OCI-LY3 (cell line): ENCODE measurements around the gene SMPD2.

Experiments
- H2AFZ ChIP-seq: fragments of 200-600, 300-600 bp; shearing (Covaris generic); 2 replicates; pipeline ENCODE4 v1.6.0; 2014; ENCODE audit warnings: antibody characterized with exemption, low read depth, low read length
- H3K27ac ChIP-seq: fragments of 200-600, 300-600 bp; sonication (generic); 2 replicates; pipeline ENCODE4 v1.5.1; 2014; ENCODE audit warnings: mild to moderate bottlenecking, low read length, moderate library complexity, mixed read lengths
- H3K27me3 ChIP-seq: fragments of 200-600, 300-600 bp; sonication (generic); 2 replicates; pipeline ENCODE4 v1.6.1; 2014; ENCODE audit warnings: low read depth, low read length, mixed read lengths
- H3K36me3 ChIP-seq: fragments of 200-600, 300-600 bp; sonication (generic); replicated peaks from 2 replicates; pipeline ENCODE3; 2014; ENCODE audit warnings: low read depth, low read length, mixed read lengths
- H3K4me1 ChIP-seq: fragments of 300-600, 200-600 bp; sonication (generic); 2 replicates; pipeline ENCODE4 v1.6.1; 2014; ENCODE audit warnings: low read length, mixed read lengths
- H3K4me2 ChIP-seq: fragments of 200-600, 300-600 bp; sonication (generic); 2 replicates; pipeline ENCODE4 v1.6.1; 2014; ENCODE audit warnings: low read length, mixed read lengths
- H3K4me3 ChIP-seq: fragments of 300-600, 200-600 bp; sonication (generic); 2 replicates; pipeline ENCODE4 v1.5.1; 2014; ENCODE audit warnings: antibody characterized with exemption, mild to moderate bottlenecking, low read length, moderate library complexity
- H3K79me2 ChIP-seq: fragments of 300-600, 200-600 bp; shearing (Covaris generic); 2 replicates; pipeline ENCODE4 v1.6.1; 2014; ENCODE audit warnings: mild to moderate bottlenecking, low read length, mixed read lengths
- H3K9ac ChIP-seq: fragments of 300-600, 200-600 bp; shearing (Covaris generic); 2 replicates; pipeline ENCODE4 v1.6.0; 2014; ENCODE audit warnings: mild to moderate bottlenecking, low read length, moderate library complexity
- H3K9me3 ChIP-seq: fragments of 200-600, 300-600 bp; shearing (Covaris generic); 2 replicates; pipeline ENCODE4 v1.6.1; 2014; ENCODE audit warnings: low read length, mixed read lengths; ENCODE audit not compliant: insufficient read depth
- H4K20me1 ChIP-seq: fragments of 200-600, 300-600 bp; sonication (generic); 2 replicates; pipeline ENCODE4 v1.6.1; 2016; ENCODE audit warnings: low read length, mixed read lengths; ENCODE audit not compliant: insufficient read depth
- EZH2phosphoT487 ChIP-seq: fragments of 200-600 bp; shearing (Covaris generic); IDR thresholded peaks from 2 replicates; pipeline ENCODE4 v1.6.1; 2018; ENCODE audit warnings: antibody characterized with exemption, mixed run types, low read depth
- TF ChIP-seq, protein P1 (sequence below): fragments of 200-600, 300-600 bp; sonication (generic); IDR thresholded peaks from 2 replicates; pipeline ENCODE4 v1.5.1; 2014; ENCODE audit warnings: antibody characterized with exemption, low read length, low read depth

SMPD2 gene

DNA sequence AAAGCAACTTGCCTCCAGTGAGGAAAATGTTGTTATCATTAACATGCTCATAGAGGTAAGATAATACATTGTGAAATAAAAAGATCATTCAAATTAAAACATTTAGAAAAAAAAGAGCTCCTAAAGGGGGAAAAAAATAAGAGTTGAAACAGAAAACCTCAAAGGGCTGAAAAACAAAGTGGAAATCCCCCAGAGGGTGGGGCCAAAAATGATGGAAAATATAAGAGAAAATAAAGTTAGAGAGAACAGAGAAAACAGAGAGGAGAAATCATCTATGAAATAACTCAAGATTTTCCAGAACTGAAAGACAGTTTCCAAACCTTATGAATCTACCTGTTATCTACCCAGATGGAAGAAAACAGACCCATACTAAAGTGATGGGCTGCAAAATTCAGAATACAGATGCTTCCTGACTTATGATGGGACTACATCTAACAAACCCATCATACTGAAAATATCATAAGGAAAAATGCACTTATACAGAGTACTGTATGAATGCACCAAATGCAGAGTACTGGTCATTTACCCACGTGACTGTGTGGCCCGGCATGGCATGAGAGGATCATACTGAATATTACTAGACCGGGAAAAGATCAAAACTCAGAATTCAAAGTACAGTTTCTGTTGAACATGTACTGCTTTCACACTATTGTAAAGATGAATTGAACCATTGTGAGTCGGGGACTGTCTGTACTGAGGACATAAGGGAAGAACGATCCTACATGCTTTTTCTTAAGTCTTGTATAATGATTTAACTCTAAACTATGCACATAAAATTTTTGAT lies 38.5 kb downstream of the SMPD2 start:
- Histone ChIP-seq H3K4me3 (peak overlapping the region; percentile 59), H3K36me3 (peaks cover 51% of the 10 kb centered on the region), H2AFZ (no peak overlapping the region)

DNA sequence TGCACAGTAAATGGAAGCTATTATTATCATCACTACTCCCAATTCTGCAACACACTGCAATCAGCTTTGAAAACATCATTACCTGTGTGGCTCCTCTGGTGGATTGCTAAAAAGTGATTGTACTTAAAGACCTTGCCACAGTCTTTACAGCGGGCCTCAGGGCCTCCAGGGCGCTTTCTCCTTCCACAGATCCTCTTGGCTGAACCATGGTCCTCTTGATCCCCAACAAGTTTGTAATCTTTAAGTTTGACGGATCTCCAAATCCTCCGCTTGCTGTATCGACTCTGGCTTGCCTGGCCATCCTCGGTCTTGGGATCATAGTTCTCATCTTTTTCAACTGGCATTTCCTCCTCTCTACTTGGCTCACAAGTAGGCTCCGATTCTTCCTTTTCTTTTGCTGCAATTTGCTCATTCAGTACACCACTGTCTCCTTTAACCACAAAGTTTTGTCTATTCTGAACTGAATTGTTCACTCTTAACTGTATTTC lies 40.5 kb downstream of the SMPD2 start:
- no peak overlapping the region for H3K4me3 ChIP-seq
- no peaks in the 10 kb centered on the region for H3K27me3 ChIP-seq
- H3K27ac ChIP-seq: no peak overlapping the region
- H3K9ac ChIP-seq: no peak overlapping the region
- H3K9me3 ChIP-seq: no peaks in the 10 kb centered on the region
- peaks cover 40% of the 10 kb centered on the region for H3K4me1 ChIP-seq
- H2AFZ ChIP-seq: no peak overlapping the region
- H3K79me2 ChIP-seq: peaks cover 68% of the 10 kb centered on the region
- H3K36me3 ChIP-seq: peaks cover 43% of the 10 kb centered on the region
- TF ChIP-seq EZH2phosphoT487: no peak
- TF ChIP-seq, protein P1, sequence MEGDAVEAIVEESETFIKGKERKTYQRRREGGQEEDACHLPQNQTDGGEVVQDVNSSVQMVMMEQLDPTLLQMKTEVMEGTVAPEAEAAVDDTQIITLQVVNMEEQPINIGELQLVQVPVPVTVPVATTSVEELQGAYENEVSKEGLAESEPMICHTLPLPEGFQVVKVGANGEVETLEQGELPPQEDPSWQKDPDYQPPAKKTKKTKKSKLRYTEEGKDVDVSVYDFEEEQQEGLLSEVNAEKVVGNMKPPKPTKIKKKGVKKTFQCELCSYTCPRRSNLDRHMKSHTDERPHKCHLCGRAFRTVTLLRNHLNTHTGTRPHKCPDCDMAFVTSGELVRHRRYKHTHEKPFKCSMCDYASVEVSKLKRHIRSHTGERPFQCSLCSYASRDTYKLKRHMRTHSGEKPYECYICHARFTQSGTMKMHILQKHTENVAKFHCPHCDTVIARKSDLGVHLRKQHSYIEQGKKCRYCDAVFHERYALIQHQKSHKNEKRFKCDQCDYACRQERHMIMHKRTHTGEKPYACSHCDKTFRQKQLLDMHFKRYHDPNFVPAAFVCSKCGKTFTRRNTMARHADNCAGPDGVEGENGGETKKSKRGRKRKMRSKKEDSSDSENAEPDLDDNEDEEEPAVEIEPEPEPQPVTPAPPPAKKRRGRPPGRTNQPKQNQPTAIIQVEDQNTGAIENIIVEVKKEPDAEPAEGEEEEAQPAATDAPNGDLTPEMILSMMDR: no peak
- H4K20me1 ChIP-seq: peaks cover 19% of the 10 kb centered on the region
- 0 out of 2 replicates have a peak overlapping the region, but pooled peaks have one; percentile 5 for H3K4me2 ChIP-seq

More for the DNA sequence above, 38.5 kb downstream of the SMPD2 start:
- peak overlapping the region; percentile 25; the same call in 1 of the 2 replicates for H3K27ac ChIP-seq
- peaks cover 77% of the 10 kb centered on the region for H3K79me2 ChIP-seq
- no peaks in the 10 kb centered on the region for H3K9me3 ChIP-seq
- H3K4me2 ChIP-seq: peak overlapping the region; percentile 67
- H3K9ac ChIP-seq: no peak overlapping the region
- H3K27me3 ChIP-seq: no peaks in the 10 kb centered on the region
- peaks cover 19% of the 10 kb centered on the region for H4K20me1 ChIP-seq
- H3K4me1 ChIP-seq: peaks cover 37% of the 10 kb centered on the region
- TF ChIP-seq, protein P1: no peak
- TF ChIP-seq EZH2phosphoT487: no peak

DNA sequence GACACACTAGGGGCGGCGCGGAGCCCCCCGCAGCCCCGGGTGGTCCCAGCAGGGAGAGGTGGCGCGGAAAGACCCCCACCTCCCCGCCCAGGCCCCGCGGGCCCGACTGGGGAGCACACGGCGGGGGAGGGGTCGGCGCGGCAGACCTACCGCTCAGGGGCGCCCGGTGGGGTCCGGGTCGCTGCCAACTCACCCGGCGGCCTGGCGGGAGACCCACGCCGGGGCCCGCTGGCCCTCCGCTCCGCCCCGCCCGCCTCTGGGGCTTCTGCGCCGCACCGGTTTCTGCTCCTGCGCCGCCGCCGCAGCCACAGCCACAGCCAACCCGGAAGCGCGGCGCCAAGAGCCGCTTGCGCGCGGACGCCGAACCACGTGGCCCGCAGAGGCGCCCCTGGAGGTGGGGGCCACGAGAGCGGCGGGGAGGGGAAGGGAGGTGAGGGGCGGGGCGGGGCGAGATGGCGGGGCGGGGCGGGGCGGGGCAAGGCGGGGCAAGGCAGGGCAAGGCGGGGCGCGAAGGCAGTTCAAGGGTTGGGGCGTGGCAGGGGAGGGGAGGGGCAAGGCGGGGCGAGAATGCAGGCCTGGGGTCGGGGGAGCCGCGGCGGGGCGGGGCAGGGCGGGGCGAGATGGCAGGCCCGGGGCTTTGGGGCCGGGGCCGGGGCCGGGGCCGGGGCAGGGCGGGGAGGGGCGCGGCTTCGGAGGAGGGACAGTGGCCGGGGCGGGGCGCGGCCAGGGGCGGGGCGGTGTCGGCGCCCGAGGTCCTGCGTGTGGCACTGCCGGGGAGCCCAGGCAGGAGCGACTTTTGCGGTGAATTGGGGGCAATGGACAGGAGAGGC lies 42.6 kb downstream of the SMPD2 start, which contains the start of gene ZBTB24:
Gene ZBTB24, minus strand, starts transcription at position 315 of the 830 bp plus-strand sequence. CDS start 1,193 bp downstream, outside the sequence.
- no peaks in the 10 kb centered on the region for H3K9me3 ChIP-seq
- H3K27me3 ChIP-seq: no peaks in the 10 kb centered on the region
- peak within 1 kb of the TSS; percentile 99 for H3K4me3 ChIP-seq
- peaks cover 47% of the 10 kb centered on the region for H3K79me2 ChIP-seq
- peaks cover 38% of the 10 kb centered on the region for H3K4me1 ChIP-seq
- H4K20me1 ChIP-seq: 0 out of 2 replicates have a peak, but pooled peaks cover 5% of the 10 kb centered on the region
- TF ChIP-seq EZH2phosphoT487: no peak
- TF ChIP-seq, protein P1: no peak
- H3K9ac ChIP-seq: peak within 1 kb of the TSS; percentile 96
- peak within 1 kb of the TSS; percentile 34 for H2AFZ ChIP-seq
- peak within 1 kb of the TSS; percentile 95 for H3K4me2 ChIP-seq
- peak within 1 kb of the TSS; percentile 54 for H3K27ac ChIP-seq
- H3K36me3 ChIP-seq: peaks cover 30% of the 10 kb centered on the region

DNA sequence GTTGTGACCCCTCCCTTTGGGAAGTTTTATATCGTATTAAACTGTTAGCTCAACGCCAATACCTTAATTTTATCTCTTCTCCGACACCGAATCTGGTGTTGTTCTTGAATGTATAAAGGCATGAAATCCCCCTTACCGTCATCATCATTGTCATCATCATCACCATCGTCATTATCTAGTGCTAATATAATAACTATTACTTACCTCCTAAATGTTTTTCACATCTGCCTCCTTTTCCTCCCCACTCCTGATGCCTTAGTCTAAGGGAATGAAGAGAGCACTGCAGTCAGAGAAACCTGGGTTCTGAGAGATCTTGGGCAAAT lies 43.2 kb downstream of the SMPD2 start:
- Histone ChIP-seq H3K9me3 (no peaks in the 10 kb centered on the region), H3K4me1 (peaks cover 32% of the 10 kb centered on the region), H4K20me1 (no peaks in the 10 kb centered on the region), H3K4me2 (peak overlapping the region; percentile 81), H3K79me2 (peaks cover 41% of the 10 kb centered on the region), H2AFZ (peak overlapping the region; percentile 34), H3K27me3 (no peaks in the 10 kb centered on the region), H3K36me3 (peaks cover 28% of the 10 kb centered on the region), H3K9ac (peak overlapping the region; percentile 39), H3K4me3 (peak overlapping the region; percentile 77), H3K27ac (no peak overlapping the region)
- TF ChIP-seq, protein P1: no peak
- no peak for TF ChIP-seq EZH2phosphoT487
